Neural crest cell (in vitro differentiated cells): ENCODE results near the gene PEAR1. TPM values are rescaled to one million over a fixed set of nuclear protein-coding genes. Genes with fewer than 3 reads are reported as not detected.

Experiments
- DNase-seq: peaks from one replicate; pipeline ENCODE4 v3.0.0; 2021; ENCODE audit warnings: low read depth, mixed read lengths, low spot score
- H3K27ac Mint-ChIP-seq: one replicate; pipeline ENCODE4 v1.8.0; 2021; ENCODE audit warnings: mild to moderate bottlenecking, mixed read lengths; ENCODE audit not compliant: unreplicated experiment
- H3K27me3 Mint-ChIP-seq: 2 replicates; pipeline ENCODE4 v1.8.0; 2021; ENCODE audit warnings: low read depth, mild to moderate bottlenecking, mixed read lengths
- H3K36me3 Mint-ChIP-seq: 2 replicates; pipeline ENCODE4 v1.8.0; 2021; ENCODE audit warnings: low read depth, mild to moderate bottlenecking, mixed read lengths
- H3K4me1 Mint-ChIP-seq: 2 replicates; pipeline ENCODE4 v1.8.0; 2021; ENCODE audit warnings: mixed read lengths
- H3K4me3 Mint-ChIP-seq: one replicate; pipeline ENCODE4 v1.8.0; 2021; ENCODE audit warnings: mild to moderate bottlenecking, mixed read lengths
- H3K9me3 Mint-ChIP-seq: 2 replicates; pipeline ENCODE4 v1.8.0; 2021; ENCODE audit warnings: mixed read lengths
- total RNA-seq: library from RNA; stranded (reverse); gene quantifications from 2 replicates; pipeline ENCODE4 v1.2.1, GENCODE V29; 2021
- TF ChIP-seq, protein P1 (sequence below): fragments of 200-600 bp; sonication (generic); conservative IDR thresholded peaks from 2 replicates; pipeline ENCODE4 v1.5.0; 2021; ENCODE audit warnings: antibody characterized with exemption, mild to moderate bottlenecking

PEAR1 gene
- total RNA-seq, 1 donor from 2014 or later, result 6.8 TPM

- no peaks in the 10 kb centered on the region for H3K9me3 Mint-ChIP-seq
- peaks cover 78% of the 10 kb centered on the region for H3K27me3 Mint-ChIP-seq
- no peaks in the 10 kb centered on the region for H3K4me1 Mint-ChIP-seq
- no peaks in the 10 kb centered on the region for H3K36me3 Mint-ChIP-seq
- H3K27ac Mint-ChIP-seq, result no peak overlapping the region
- no peak overlapping the region for H3K4me3 Mint-ChIP-seq
- DNase-seq, result no peak
- TF ChIP-seq, protein P1, sequence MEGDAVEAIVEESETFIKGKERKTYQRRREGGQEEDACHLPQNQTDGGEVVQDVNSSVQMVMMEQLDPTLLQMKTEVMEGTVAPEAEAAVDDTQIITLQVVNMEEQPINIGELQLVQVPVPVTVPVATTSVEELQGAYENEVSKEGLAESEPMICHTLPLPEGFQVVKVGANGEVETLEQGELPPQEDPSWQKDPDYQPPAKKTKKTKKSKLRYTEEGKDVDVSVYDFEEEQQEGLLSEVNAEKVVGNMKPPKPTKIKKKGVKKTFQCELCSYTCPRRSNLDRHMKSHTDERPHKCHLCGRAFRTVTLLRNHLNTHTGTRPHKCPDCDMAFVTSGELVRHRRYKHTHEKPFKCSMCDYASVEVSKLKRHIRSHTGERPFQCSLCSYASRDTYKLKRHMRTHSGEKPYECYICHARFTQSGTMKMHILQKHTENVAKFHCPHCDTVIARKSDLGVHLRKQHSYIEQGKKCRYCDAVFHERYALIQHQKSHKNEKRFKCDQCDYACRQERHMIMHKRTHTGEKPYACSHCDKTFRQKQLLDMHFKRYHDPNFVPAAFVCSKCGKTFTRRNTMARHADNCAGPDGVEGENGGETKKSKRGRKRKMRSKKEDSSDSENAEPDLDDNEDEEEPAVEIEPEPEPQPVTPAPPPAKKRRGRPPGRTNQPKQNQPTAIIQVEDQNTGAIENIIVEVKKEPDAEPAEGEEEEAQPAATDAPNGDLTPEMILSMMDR, result no peak
Observed at GRCh38 chr1:156851779-156852417, 41.6 kb upstream of the PEAR1 start.

DNA sequence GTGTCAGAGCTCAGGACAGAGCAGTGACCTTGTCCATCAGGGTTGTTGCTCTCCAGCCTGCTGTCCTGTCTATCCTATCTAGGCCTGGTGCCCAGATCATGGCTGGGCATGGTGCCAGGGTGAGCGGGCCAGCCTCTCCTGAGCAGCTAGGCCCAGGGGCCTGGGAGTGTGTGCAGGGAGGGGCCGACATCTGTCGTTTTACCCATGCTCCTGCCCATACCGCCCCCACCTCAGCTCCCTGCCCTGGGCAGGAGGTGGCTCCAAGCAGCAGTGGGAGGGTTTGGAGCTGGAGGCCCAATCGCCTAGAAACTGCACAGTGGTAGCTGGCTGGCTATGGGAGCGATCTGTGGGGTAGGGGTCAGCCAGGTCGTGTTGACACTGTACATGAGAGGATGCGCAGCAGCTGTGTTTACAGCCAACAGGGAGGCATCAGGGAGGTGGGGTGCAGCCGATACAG, 41.1 kb upstream of the PEAR1 start:
- H3K27ac Mint-ChIP-seq, result no peak overlapping the region
- H3K36me3 Mint-ChIP-seq, result no peaks in the 10 kb centered on the region
- TF ChIP-seq, protein P1, result no peak
- no peaks in the 10 kb centered on the region for H3K9me3 Mint-ChIP-seq
- no peaks in the 10 kb centered on the region for H3K4me1 Mint-ChIP-seq
- H3K27me3 Mint-ChIP-seq, result peaks cover 78% of the 10 kb centered on the region
- no peak overlapping the region for H3K4me3 Mint-ChIP-seq
- DNase-seq, result no peak

- no peaks in the 10 kb centered on the region for H3K9me3 Mint-ChIP-seq
- H3K36me3 Mint-ChIP-seq, result no peaks in the 10 kb centered on the region
- no peak overlapping the region for H3K4me3 Mint-ChIP-seq
- peaks cover 78% of the 10 kb centered on the region for H3K27me3 Mint-ChIP-seq
- TF ChIP-seq, protein P1, result no peak
- DNase-seq, result no peak
- no peak overlapping the region for H3K27ac Mint-ChIP-seq
- peaks cover 9% of the 10 kb centered on the region for H3K4me1 Mint-ChIP-seq
Observed at GRCh38 chr1:156853761-156854160, 39.8 kb upstream of the PEAR1 start.

GRCh38 chr1:156854634-156855033, 38.9 kb upstream of the PEAR1 start:
- H3K9me3 Mint-ChIP-seq, result no peaks in the 10 kb centered on the region
- TF ChIP-seq, protein P1, result no peak
- peaks cover 10% of the 10 kb centered on the region for H3K4me1 Mint-ChIP-seq
- DNase-seq, result no peak
- no peak overlapping the region for H3K4me3 Mint-ChIP-seq
- peaks cover 77% of the 10 kb centered on the region for H3K27me3 Mint-ChIP-seq
- H3K27ac Mint-ChIP-seq, result no peak overlapping the region
- H3K36me3 Mint-ChIP-seq, result no peaks in the 10 kb centered on the region

GRCh38 chr1:156856282-156856785, 37.2 kb upstream of the PEAR1 start:
- Mint-ChIP-seq H3K27ac (no peak overlapping the region), H3K4me1 (peaks cover 16% of the 10 kb centered on the region), H3K4me3 (no peak overlapping the region), H3K36me3 (no peaks in the 10 kb centered on the region), H3K27me3 (peaks cover 74% of the 10 kb centered on the region), H3K9me3 (no peaks in the 10 kb centered on the region)
- no peak for DNase-seq
- TF ChIP-seq, protein P1, result no peak
